ENCODE measurements around the gene LAMB2.

The LAMB2 gene

DNA sequence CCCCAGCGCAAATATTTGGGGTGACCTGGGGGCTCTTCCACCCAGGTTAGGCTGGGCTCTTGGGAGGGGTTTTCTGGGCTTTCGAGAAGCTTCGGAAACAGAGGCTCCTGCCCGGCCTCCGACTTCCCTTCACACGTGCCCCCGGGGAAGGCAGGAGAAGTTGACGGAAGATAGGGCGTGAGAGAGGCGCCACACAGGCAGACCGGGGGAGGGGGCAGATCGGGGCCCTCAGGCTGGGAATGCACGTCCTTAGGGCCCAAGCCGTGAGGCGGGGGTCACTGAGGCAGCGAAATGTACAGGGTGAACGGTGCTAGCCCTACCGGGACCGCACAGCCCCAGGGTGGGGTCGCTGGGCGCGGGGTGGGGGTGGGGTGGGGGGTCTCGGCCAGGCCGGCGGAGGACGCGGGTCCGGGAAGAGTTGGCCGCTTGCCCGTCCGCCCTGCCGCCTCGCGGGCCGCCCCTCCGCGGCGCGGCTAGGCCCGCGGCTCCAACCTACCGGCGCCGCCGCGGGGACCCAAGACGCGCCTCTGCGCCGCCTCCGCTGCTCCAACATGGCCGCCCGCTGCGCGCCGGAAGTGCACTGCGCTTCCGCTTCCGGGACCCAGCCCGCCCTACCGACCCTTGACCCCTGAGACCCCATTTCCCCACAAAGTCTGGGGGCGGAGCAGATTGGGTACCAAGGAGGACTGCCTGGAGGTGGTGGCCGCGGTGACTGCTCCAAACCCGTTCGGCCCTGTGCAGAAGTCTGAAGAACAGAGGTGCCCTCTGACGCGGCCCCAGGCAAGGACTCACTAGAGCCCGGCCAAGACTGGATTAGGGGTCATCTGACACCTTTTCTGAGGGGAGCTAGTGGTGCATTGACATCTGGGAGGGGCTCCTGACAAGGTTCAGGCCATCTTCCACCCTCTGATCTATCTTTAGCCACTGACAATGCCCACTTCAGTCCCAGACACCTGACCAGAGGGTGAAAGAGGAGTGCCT lies 33.2 kb upstream of the LAMB2 start, which contains the start of gene CCDC71:
Gene CCDC71 (minus strand): TSS at position 561 of the 981 bp plus-strand sequence. CDS start 2,123 bp downstream, outside the sequence.
- TF ChIP-seq TCF12 (IDR thresholded peaks at IDR 0.05; ENCODE audit: low read depth) (no peak), TAF1 (IDR thresholded peaks at IDR 0.05; ENCODE audit: low read depth) (peak; percentile 78), FOXM1 (IDR thresholded peaks at IDR 0.05; ENCODE audit: borderline replicate concordance, low read depth) (no peak), REST (IDR thresholded peaks at IDR 0.05; ENCODE audit: low read depth) (no peak), EGR1 (IDR thresholded peaks at IDR 0.05) (peak; percentile 89), YY1 (IDR thresholded peaks at IDR 0.05; ENCODE audit: low read depth) (peak; percentile 95), ZBTB7A (IDR thresholded peaks at IDR 0.05; ENCODE audit: low read depth) (peak; percentile 96), CREB1 (IDR thresholded peaks at IDR 0.05; ENCODE audit: low read depth) (no peak), NFIC (IDR thresholded peaks at IDR 0.05) (no peak), RAD21 (IDR thresholded peaks at IDR 0.05; ENCODE audit: low read depth) (no peak), CEBPB (IDR thresholded peaks at IDR 0.05) (no peak), MAX (IDR thresholded peaks at IDR 0.05) (peak; percentile 39), TEAD4 (IDR thresholded peaks at IDR 0.05) (no peak), EP300 (IDR thresholded peaks at IDR 0.05; ENCODE audit: borderline replicate concordance) (no peak)
- TF ChIP-seq, protein P1, sequence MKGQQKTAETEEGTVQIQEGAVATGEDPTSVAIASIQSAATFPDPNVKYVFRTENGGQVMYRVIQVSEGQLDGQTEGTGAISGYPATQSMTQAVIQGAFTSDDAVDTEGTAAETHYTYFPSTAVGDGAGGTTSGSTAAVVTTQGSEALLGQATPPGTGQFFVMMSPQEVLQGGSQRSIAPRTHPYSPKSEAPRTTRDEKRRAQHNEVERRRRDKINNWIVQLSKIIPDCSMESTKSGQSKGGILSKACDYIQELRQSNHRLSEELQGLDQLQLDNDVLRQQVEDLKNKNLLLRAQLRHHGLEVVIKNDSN (IDR thresholded peaks at IDR 0.05): no peak

GRCh38 chr3:49164983-49165720 lies 32.3 kb upstream of the LAMB2 start:
- TF ChIP-seq CEBPB (IDR thresholded peaks at IDR 0.05): no peak
- no peak for TF ChIP-seq EP300 (IDR thresholded peaks at IDR 0.05; ENCODE audit: borderline replicate concordance)
- TF ChIP-seq MAX (IDR thresholded peaks at IDR 0.05): no peak
- TF ChIP-seq TEAD4 (IDR thresholded peaks at IDR 0.05): no peak
- no peak for TF ChIP-seq NFIC (IDR thresholded peaks at IDR 0.05)
- TF ChIP-seq TAF1 (IDR thresholded peaks at IDR 0.05; ENCODE audit: low read depth): no peak
- no peak for TF ChIP-seq EGR1 (IDR thresholded peaks at IDR 0.05)
- TF ChIP-seq CREB1 (IDR thresholded peaks at IDR 0.05; ENCODE audit: low read depth): no peak
- TF ChIP-seq ZBTB7A (IDR thresholded peaks at IDR 0.05; ENCODE audit: low read depth): no peak
- no peak for TF ChIP-seq REST (IDR thresholded peaks at IDR 0.05; ENCODE audit: low read depth)
- no peak for TF ChIP-seq FOXM1 (IDR thresholded peaks at IDR 0.05; ENCODE audit: borderline replicate concordance, low read depth)
- TF ChIP-seq YY1 (IDR thresholded peaks at IDR 0.05; ENCODE audit: low read depth): no peak
- TF ChIP-seq, protein P1 (IDR thresholded peaks at IDR 0.05): no peak

GRCh38 chr3:49163609-49164008 lies 30.8 kb upstream of the LAMB2 start:
- TF ChIP-seq EP300 (IDR thresholded peaks at IDR 0.05; ENCODE audit: borderline replicate concordance) (no peak), YY1 (IDR thresholded peaks at IDR 0.05; ENCODE audit: low read depth) (no peak), REST (IDR thresholded peaks at IDR 0.05; ENCODE audit: low read depth) (no peak), ZBTB7A (IDR thresholded peaks at IDR 0.05; ENCODE audit: low read depth) (no peak), NFIC (IDR thresholded peaks at IDR 0.05) (no peak), FOXM1 (IDR thresholded peaks at IDR 0.05; ENCODE audit: borderline replicate concordance, low read depth) (no peak)

Measured in Ishikawa (cell line).